SU-DHL-6 (cell line): Measurements from ENCODE around the gene TNFRSF18.

Experiments used
- H2AFZ ChIP-seq: fragments of 200-600 bp; sonication (generic); 2 replicates; pipeline ENCODE4 v1.6.1; 2014; ENCODE audit warnings: low read depth, mild to moderate bottlenecking, moderate library complexity, mixed read lengths, antibody characterized with exemption, low read length; ENCODE audit not compliant: severe bottlenecking
- H3F3A ChIP-seq: fragments of 200-600 bp; shearing (Covaris generic); 2 replicates; pipeline ENCODE4 v1.6.0; 2016; ENCODE audit warnings: antibody characterized with exemption, mild to moderate bottlenecking; ENCODE audit not compliant: insufficient read depth
- H3K27ac ChIP-seq: fragments of 200-600 bp; sonication (generic); 2 replicates; pipeline ENCODE4 v1.5.1; 2016; ENCODE audit warnings: low read depth, mild to moderate bottlenecking, low read length, moderate library complexity, mixed read lengths
- H3K27me3 ChIP-seq: fragments of 200-600 bp; sonication (generic), shearing (Covaris generic); 2 replicates; pipeline ENCODE4 v1.6.0; 2014; ENCODE audit warnings: mild to moderate bottlenecking, low read length
- H3K36me3 ChIP-seq: fragments of 200-600 bp; sonication (generic); 2 replicates; pipeline ENCODE4 v1.6.1; 2014; ENCODE audit warnings: mild to moderate bottlenecking, low read length, mixed read lengths
- H3K4me2 ChIP-seq: fragments of 300-600, 200-600 bp; shearing (Covaris generic), sonication (generic); 2 replicates; pipeline ENCODE4 v1.6.0; 2014; ENCODE audit warnings: low read length, low read depth, mild to moderate bottlenecking; ENCODE audit not compliant: poor library complexity, severe bottlenecking
- H3K4me3 ChIP-seq: fragments of 200-600 bp; sonication (generic); 2 replicates; pipeline ENCODE4 v1.5.1; 2014; ENCODE audit warnings: antibody characterized with exemption, low read length, mild to moderate bottlenecking, mixed read lengths; ENCODE audit not compliant: insufficient read depth, poor library complexity, severe bottlenecking
- H3K79me2 ChIP-seq: fragments of 200-600 bp; sonication (generic); 2 replicates; pipeline ENCODE4 v1.6.1; 2014; ENCODE audit warnings: mild to moderate bottlenecking, low read length, moderate library complexity; ENCODE audit not compliant: insufficient read depth
- H3K9ac ChIP-seq: fragments of 200-600 bp; sonication (generic); 2 replicates; pipeline ENCODE4 v1.7.0; 2014; ENCODE audit warnings: mild to moderate bottlenecking, low read length
- H3K9me2 ChIP-seq: fragments of 200-600 bp; sonication (generic); replicated peaks from 2 replicates; pipeline ENCODE4 v1.6.1; 2014; ENCODE audit warnings: low read length; ENCODE audit not compliant: insufficient read depth
- H3K9me3 ChIP-seq: fragments of 200-600 bp; sonication (generic); 2 replicates; pipeline ENCODE4 v1.6.1; 2014; ENCODE audit warnings: low read length, mixed read lengths; ENCODE audit not compliant: insufficient read depth
- H4K20me1 ChIP-seq: fragments of 200-600 bp; sonication (generic); 2 replicates; pipeline ENCODE4 v1.6.1; 2014; ENCODE audit warnings: low read depth, mild to moderate bottlenecking, antibody characterized with exemption, low read length, moderate library complexity, mixed read lengths
- CTCF ChIP-seq: fragments of 200-600 bp; sonication (generic); IDR thresholded peaks from one replicate; pipeline ENCODE4 v1.5.1; 2017; ENCODE audit warnings: antibody characterized with exemption, mild to moderate bottlenecking, low read length, moderate library complexity; ENCODE audit not compliant: insufficient read depth, poor library complexity, severe bottlenecking
- EZH2phosphoT487 ChIP-seq: fragments of 200-600 bp; sonication (generic), shearing (Covaris generic); conservative IDR thresholded peaks from 2 replicates; pipeline ENCODE4 v1.6.1; 2018; ENCODE audit warnings: mild to moderate bottlenecking, antibody characterized with exemption, low read length, moderate library complexity, mixed read lengths

TNFRSF18 gene

GRCh38 chr1:1233567-1233892, 27.1 kb upstream of the TNFRSF18 start:
- Histone ChIP-seq H4K20me1 (no peaks in the 10 kb centered on the region), H3F3A (no peaks in the 10 kb centered on the region), H3K36me3 (no peaks in the 10 kb centered on the region), H3K9me3 (no peaks in the 10 kb centered on the region), H3K79me2 (peaks cover 30% of the 10 kb centered on the region), H3K9ac (no peak overlapping the region), H3K4me3 (no peak overlapping the region), H2AFZ (no peak overlapping the region), H3K4me2 (no peak overlapping the region), H3K9me2 (no peaks in the 10 kb centered on the region), H3K27ac (no peak overlapping the region), H3K27me3 (no peaks in the 10 kb centered on the region)
- TF ChIP-seq EZH2phosphoT487 (no peak), CTCF (no peak)

GRCh38 chr1:1232796-1233566, 26.6 kb upstream of the TNFRSF18 start:
- Histone ChIP-seq H3K27ac (no peak overlapping the region), H4K20me1 (no peaks in the 10 kb centered on the region), H3K9me2 (no peaks in the 10 kb centered on the region), H3K9ac (no peak overlapping the region), H3F3A (no peaks in the 10 kb centered on the region), H3K27me3 (no peaks in the 10 kb centered on the region), H3K36me3 (no peaks in the 10 kb centered on the region), H2AFZ (no peak overlapping the region), H3K4me3 (no peak overlapping the region), H3K9me3 (no peaks in the 10 kb centered on the region), H3K79me2 (peaks cover 33% of the 10 kb centered on the region), H3K4me2 (peak overlapping the region; percentile 35)
- no peak for TF ChIP-seq EZH2phosphoT487
- TF ChIP-seq CTCF: no peak

GRCh38 chr1:1232208-1232795, 25.9 kb upstream of the TNFRSF18 start, which contains the start of gene B3GALT6:
Gene B3GALT6 (plus strand): TSS chr1:1232237. CDS start chr1:1232279, 42 bp downstream.
- Histone ChIP-seq H3K4me2 (peak within 1 kb of the TSS; percentile 90), H3K36me3 (no peaks in the 10 kb centered on the region), H3K9ac (peak within 1 kb of the TSS; percentile 87), H3K9me2 (no peaks in the 10 kb centered on the region), H3K9me3 (no peaks in the 10 kb centered on the region), H3K4me3 (peak within 1 kb of the TSS; percentile 77), H4K20me1 (no peaks in the 10 kb centered on the region), H3F3A (no peaks in the 10 kb centered on the region), H3K27me3 (no peaks in the 10 kb centered on the region), H2AFZ (peak within 1 kb of the TSS; percentile 62), H3K79me2 (peaks cover 35% of the 10 kb centered on the region), H3K27ac (peak within 1 kb of the TSS; percentile 53)
- TF ChIP-seq CTCF: no peak
- TF ChIP-seq EZH2phosphoT487: no peak
